ENCODE results near the gene EMP1.
A peak's percentile ranks its signal among the peaks of the same experiment; 100 is the strongest.

Gene EMP1

GRCh38 chr12:13173012-13173932, 23.3 kb upstream of the EMP1 start:
- DNase-seq (ENCODE audit: low read depth) = no peak

GRCh38 chr12:13175499-13175898, 21.0 kb upstream of the EMP1 start:
- no peak for DNase-seq (ENCODE audit: low read depth)

GRCh38 chr12:13176256-13176655, 20.3 kb upstream of the EMP1 start:
- DNase-seq (ENCODE audit: low read depth) = no peak

DNA sequence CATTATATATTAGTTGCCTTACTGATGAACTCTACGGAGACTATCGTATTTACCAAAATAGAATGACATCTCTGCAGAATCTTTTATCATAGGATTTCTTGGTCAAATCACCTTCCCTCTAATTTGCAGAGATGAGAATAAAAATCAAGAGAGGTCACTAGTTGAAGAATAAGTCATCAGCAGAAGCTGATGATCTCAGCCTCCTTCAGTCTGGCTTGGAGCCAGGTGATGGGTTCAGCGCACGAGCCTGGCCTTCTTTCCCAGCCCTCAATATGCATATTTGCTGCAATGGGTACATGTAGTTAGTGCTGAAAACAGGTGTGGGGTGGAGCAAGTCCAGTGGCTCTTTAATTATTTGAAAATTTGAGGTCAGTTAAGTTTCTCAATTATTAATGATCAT, 19.2 kb upstream of the EMP1 start:
- DNase-seq (ENCODE audit: low read depth) = no peak

- no peak for DNase-seq (ENCODE audit: low read depth)
These were observed 18.6 kb upstream of the EMP1 start for GRCh38 chr12:13177906-13178305.

DNA sequence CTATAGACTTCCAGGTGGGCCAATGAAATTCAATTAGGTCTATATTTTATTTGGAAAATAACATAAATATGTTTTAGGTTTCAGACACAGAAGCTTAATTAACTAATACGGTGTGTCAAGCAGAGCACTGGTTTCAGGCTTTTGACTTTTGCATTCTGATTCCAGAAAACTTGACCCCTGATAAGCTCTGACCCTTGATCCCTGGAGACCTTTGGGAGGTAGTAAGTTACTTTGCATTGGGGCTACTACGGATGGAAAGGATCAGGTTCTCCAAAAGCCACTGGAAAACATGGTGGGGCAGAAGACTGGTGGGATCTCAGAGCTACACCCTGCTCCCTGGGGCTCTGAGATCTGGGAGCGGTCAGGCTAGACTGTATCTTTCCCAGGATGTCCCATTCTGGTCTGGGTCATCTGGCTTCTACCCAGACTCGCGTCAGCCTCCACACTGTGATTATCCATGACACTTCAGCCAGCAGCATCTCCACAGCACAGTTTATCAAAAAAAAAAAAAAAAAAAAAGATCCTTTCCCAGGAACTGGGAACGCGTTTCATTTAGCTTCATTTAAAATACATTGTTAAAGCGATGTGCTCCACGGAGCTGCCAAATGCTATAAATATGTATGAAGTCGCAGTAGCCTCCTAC, 17.8 kb upstream of the EMP1 start:
- no peak for DNase-seq (ENCODE audit: low read depth)

GRCh38 chr12:13179211-13180074, 17.1 kb upstream of the EMP1 start:
- DNase-seq (ENCODE audit: low read depth) = peak; percentile 35

DNA sequence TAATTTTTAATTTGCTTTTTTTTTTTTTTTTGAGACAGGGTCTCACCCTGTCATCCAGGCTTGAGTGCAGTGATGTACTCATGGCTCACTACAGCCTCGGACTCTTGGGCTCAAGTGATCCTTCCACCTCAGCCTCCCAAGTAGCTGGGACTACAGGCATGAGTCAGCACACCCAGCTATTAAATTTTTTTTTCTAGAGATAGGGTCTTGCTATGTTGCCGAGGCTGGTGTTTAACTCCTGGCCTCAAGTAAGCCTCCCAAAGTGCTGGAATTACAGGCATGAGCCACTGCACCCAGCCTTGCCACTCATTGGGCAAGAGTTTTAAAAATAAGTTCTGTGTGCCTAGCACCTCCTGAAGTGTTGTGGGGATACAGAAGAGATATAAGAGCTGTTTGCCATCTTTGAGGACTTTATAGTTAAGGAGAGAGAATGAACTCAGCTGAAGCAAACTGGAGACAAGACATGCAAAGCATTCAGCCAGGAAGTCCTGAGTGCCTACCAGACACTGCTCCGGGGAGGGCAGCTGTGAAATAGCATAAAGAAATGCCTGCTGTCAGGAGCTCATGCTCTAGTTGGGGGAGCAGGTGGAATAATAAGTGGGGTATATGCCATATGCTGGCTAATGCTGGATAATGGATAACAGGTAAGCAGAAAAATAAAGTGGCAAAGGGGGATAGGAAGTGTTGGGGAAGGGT, 15.0 kb upstream of the EMP1 start:
- no peak for DNase-seq (ENCODE audit: low read depth)

DNA sequence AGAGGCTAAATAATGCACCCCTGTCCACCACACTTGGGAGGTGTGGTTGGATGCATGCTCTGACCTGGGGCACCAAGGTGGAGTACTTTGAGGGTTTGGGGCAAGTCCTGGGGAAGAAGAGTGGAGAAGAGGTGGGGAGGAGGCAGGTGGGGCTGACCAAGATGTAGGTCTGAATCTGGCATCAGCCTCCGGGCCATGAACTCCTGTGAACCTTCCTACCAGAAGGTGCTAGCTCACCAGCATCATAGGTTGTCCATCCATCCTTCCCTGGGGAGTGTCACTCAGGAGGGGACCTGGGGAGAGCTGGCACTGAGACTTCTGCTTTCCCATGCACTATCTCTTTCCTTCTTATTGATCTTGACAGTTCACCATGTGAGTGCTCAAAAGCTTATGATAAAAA, 13.6 kb upstream of the EMP1 start:
- DNase-seq (ENCODE audit: low read depth) = no peak

- DNase-seq (ENCODE audit: low read depth) = no peak
These were observed 12.9 kb upstream of the EMP1 start for GRCh38 chr12:13183620-13184019.

- DNase-seq (ENCODE audit: low read depth) = no peak
These were observed 10.2 kb upstream of the EMP1 start for GRCh38 chr12:13186302-13186701.

- no peak for DNase-seq (ENCODE audit: low read depth)
These were observed 9.1 kb upstream of the EMP1 start for GRCh38 chr12:13187399-13187798.

GRCh38 chr12:13189264-13189663, 7.3 kb upstream of the EMP1 start:
- DNase-seq (ENCODE audit: low read depth) = no peak

DNA sequence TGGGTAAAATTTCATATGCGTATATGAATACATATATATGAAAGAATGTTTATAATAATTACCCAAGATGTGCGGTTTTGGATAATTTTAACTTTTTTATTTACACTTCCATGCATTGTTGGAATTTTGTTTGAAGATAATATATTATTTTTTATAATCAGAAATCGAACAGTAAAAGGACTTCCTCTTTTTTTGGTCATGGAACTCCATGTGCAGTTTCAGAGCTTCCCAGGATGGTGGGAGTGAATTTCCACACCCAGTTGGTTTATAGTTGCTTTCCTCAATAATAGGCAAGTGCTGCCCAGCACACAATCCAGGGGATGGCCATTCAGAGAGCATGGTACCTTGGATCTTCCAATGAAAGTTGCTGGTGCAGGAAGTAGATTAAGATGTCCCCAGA, 6.3 kb upstream of the EMP1 start:
- no peak for DNase-seq (ENCODE audit: low read depth)

GRCh38 chr12:13192719-13193118, 3.8 kb upstream of the EMP1 start:
- DNase-seq (ENCODE audit: low read depth) = no peak

GRCh38 chr12:13193505-13194231, 2.9 kb upstream of the EMP1 start:
- no peak for DNase-seq (ENCODE audit: low read depth)

DNA sequence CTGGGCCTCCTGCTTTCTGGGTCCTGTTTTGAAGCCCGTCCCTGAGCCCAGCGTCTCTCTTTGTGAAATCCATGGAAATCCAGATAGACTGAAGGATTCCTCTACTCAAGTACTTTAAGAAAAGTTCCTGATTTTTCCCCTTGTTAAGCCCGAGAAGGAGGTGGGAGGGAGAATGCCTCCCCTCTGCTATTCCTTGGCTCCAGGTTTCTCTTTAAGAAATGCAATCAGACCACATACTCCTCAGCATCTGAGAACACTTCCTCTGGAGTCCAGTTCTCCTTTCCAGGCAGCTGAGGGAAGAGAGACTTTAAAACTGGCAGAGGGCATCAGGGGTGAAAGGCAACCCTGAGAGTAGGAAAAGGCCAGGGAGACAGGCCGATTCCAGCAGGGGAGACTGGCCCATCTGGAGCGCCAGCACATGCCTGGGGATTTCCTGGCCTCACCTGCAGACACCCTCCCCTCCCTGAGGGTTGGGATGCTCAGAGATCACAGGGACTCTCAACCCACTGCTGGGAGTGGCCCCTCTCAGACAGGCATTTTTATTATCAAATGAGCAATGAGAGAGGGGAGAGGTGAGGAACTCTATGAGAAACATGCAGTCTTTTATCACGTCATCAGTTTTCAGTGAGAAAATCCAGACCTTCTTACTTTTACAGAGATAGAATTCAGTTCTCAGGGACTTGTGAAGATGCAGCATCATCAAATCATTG, 2.0 kb upstream of the EMP1 start:
- no peak for DNase-seq (ENCODE audit: low read depth)

DNA sequence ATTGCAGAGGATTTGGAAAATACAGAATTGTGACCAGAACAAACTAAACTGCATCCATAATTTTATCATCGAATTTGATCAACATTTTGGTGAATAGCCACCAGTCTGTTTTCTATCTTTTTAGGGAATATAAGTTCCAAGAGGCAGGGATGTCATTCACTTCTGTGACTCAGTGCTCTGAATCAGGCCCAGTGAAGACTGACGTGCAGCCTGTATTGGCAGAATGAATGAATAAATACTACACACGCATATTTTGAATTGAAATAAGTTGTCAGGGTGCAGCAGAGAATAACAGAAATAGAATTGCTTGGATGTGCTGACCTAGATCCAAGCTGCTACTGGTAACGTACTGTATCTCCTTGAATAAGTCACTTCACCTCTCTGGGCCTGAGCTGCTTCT, 1.3 kb upstream of the EMP1 start:
- no peak for DNase-seq (ENCODE audit: low read depth)

- no peak for DNase-seq (ENCODE audit: low read depth)
These were observed 769 bp upstream of the EMP1 start for GRCh38 chr12:13195785-13196129.

DNA sequence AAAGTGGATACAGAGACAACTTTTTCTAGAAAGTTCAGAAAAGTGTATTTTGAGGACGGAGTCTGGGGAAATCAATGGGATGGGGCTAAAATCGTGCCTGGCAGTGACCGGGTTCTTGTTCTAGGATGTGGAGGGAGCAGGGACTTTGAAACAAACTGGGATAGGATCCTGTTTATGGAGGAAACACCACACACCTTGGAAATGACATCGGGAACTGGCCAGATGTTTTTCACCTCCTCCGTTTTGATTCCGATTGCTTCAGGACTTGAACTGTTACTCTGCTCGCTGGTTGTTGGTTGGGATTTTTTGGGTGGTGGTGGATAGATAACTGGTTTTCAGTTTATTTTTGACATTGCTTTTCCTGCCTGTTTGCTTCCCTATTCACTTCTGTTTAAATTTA, 506 bp downstream of the EMP1 start:
- DNase-seq (ENCODE audit: low read depth) = no peak
